Subcutaneous abdominal adipose tissue (tissue), 5 donors: ENCODE measurements around the gene BABAM1.

ENCODE experiments used
- H3K27ac ChIP-seq: one replicate; pipeline ENCODE4 v1.7.0; 2013; ENCODE audit warnings: low read depth, mild to moderate bottlenecking, inconsistent platforms, low read length, moderate library complexity
- H3K27me3 ChIP-seq, 5 donors: one replicate each; pipeline ENCODE4 v1.7.0; 2013; ENCODE audit warnings: low read length in 5 of 5, inconsistent platforms in 1 of 5; ENCODE audit not compliant: control insufficient read depth in 5 of 5, insufficient read depth in 4 of 5
- H3K36me3 ChIP-seq, 5 donors: one replicate each; pipeline ENCODE4 v1.7.0; 2013; ENCODE audit warnings: low read length in 5 of 5; ENCODE audit not compliant: control insufficient read depth in 5 of 5, insufficient read depth in 5 of 5
- H3K4me1 ChIP-seq, 5 donors: one replicate each; pipeline ENCODE4 v1.7.0; 2013; ENCODE audit warnings: low read length in 5 of 5, mild to moderate bottlenecking in 3 of 5, moderate library complexity in 1 of 5; ENCODE audit not compliant: control insufficient read depth in 5 of 5, insufficient read depth in 5 of 5
- H3K4me3 ChIP-seq, 5 donors: one replicate each; pipeline ENCODE4 v1.7.0; 2013; ENCODE audit warnings: low read length in 5 of 5, low read depth in 1 of 5
- H3K9ac ChIP-seq, 5 donors: one replicate each; pipeline ENCODE4 v1.7.0; 2013; ENCODE audit warnings: low read length in 5 of 5, mild to moderate bottlenecking in 4 of 5, moderate library complexity in 3 of 5
- H3K9me3 ChIP-seq, 5 donors: one replicate each; pipeline ENCODE4 v1.7.0; 2013; ENCODE audit warnings: low read length in 5 of 5; ENCODE audit not compliant: control insufficient read depth in 5 of 5
- donor health status: healthy.
- donor health status: healthy.
- donor health status: healthy.
- donor health status: healthy.
- donor health status: healthy.

Gene BABAM1

DNA sequence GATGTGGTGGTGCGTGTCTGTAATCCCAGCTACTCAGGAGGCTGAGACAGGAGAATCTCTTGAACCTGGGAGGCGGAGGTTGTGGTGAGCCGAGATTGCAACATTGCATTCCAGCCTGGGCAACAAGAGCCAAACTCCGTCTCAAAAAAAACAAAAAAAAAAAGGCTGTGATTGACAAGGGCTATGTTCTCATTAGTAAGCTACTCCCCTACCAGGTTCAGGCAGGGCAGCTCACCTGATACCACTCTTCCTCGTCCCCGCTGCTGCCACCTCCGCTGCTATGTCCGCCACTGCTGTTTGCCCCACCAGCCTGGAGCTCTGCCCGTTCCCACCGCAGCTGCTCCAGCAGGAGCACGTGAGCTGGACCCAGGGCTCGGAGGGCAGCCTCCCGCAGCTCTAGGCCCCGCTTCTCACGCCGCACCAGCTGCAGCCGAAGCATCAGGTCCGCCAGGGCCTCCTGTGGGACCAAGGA is 12.1 kb upstream of the BABAM1 start:
- Histone ChIP-seq H3K36me3 (peaks cover 0 to 47% (median 28%) of the 10 kb centered on the region in 5 donors), H3K27ac (no peak overlapping the region), H3K27me3 (no peaks in the 10 kb centered on the region), H3K4me3 (no peak overlapping the region), H3K9ac (no peak overlapping the region), H3K4me1 (peaks cover 0 to 4% (median 0%) of the 10 kb centered on the region in 5 donors), H3K9me3 (peaks cover 0 to 11% (median 7%) of the 10 kb centered on the region in 5 donors)

DNA sequence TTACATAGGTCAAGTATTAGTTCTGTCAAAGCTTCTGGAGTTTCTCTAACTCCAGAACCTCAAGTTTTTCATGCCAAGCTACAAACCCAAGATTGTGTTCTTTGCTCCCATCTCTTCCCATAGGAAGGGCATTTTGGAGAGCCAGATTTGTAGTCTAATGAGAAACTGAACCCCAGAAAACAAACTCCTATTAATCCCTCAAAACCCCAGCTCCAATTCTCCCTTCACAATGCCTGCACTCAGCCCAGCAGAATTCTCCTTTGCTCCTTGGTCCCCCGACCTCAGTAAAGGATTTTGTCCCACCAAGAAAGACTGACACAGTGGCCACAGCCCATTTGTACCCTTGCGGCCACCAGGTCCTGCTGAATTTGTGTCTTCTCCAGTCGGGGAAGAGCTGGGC is 11.1 kb upstream of the BABAM1 start:
- H3K9ac ChIP-seq = no peak overlapping the region
- peaks cover 0 to 47% (median 28%) of the 10 kb centered on the region in 5 donors for H3K36me3 ChIP-seq
- H3K9me3 ChIP-seq = peaks cover 0 to 11% (median 7%) of the 10 kb centered on the region in 5 donors
- peaks cover 0 to 7% (median 4%) of the 10 kb centered on the region in 5 donors for H3K4me1 ChIP-seq
- no peak overlapping the region for H3K4me3 ChIP-seq
- H3K27me3 ChIP-seq = no peaks in the 10 kb centered on the region
- no peak overlapping the region for H3K27ac ChIP-seq

GRCh38 chr19:17259118-17259780 is 8.0 kb upstream of the BABAM1 start:
- H3K4me1 ChIP-seq = peaks cover 0 to 18% (median 4%) of the 10 kb centered on the region in 5 donors
- H3K27me3 ChIP-seq = no peaks in the 10 kb centered on the region
- peak overlapping the region in 1 of 5 donors; percentile 16 for H3K4me3 ChIP-seq
- H3K9me3 ChIP-seq = peaks cover 0 to 11% (median 7%) of the 10 kb centered on the region in 5 donors
- no peak overlapping the region for H3K27ac ChIP-seq
- peaks cover 0 to 42% (median 21%) of the 10 kb centered on the region in 5 donors for H3K36me3 ChIP-seq
- no peak overlapping the region for H3K9ac ChIP-seq

DNA sequence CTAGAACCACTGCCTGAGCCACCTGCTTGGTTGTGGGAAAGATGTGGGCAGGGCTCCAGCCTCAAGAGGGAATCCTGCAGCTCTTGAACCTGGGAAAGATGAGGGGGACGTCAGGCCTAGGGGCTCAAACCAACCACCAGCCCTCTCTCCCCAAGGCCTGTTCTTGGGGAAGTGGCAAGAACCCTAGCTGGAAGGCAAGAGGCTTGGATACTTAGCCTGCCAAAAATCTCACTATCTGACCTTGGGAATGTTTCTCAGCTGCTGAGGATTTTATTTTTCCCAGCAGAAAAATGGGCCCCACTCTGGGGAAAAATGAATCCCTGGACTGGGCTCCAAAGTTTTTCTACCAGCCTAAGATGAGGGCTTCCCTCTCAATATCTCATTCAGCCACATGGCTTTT is 7.3 kb upstream of the BABAM1 start:
- Histone ChIP-seq H3K9me3 (peaks cover 0 to 11% (median 7%) of the 10 kb centered on the region in 5 donors), H3K27me3 (no peaks in the 10 kb centered on the region), H3K36me3 (peaks cover 0 to 38% (median 17%) of the 10 kb centered on the region in 5 donors), H3K27ac (no peak overlapping the region), H3K4me1 (peaks cover 0 to 25% (median 4%) of the 10 kb centered on the region in 5 donors), H3K9ac (no peak overlapping the region), H3K4me3 (peak overlapping the region in 1 of 5 donors; percentile 16)

GRCh38 chr19:17260842-17261325 is 6.4 kb upstream of the BABAM1 start:
- Histone ChIP-seq H3K4me1 (peaks cover 0 to 28% (median 0%) of the 10 kb centered on the region in 5 donors), H3K4me3 (no peak overlapping the region), H3K27me3 (no peaks in the 10 kb centered on the region), H3K36me3 (peaks cover 0 to 31% (median 13%) of the 10 kb centered on the region in 5 donors), H3K9ac (no peak overlapping the region), H3K27ac (no peak overlapping the region), H3K9me3 (peaks cover 0 to 11% (median 7%) of the 10 kb centered on the region in 5 donors)

DNA sequence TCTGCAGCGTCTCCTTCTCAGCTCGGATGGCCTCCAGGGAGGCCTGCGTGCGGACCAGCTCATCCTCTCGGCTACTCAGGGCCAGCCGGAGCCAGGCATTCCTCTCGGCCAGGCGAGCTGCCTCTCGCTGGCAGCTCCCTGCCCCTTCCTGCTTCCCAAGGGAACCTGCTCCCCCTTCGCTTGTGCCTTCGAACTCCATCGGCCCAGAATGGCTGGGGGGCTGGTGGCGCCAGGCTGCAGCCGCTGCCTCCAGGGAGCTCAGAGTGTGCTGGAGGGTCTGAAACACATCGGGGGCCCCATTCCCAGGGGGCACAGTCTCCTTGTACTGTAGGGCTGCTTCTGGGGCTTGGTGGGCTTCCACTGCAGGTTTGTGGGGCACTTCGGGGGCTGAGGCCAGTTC is 4.7 kb upstream of the BABAM1 start:
- H3K27ac ChIP-seq = no peak overlapping the region
- H3K9me3 ChIP-seq = peaks cover 0 to 11% (median 7%) of the 10 kb centered on the region in 5 donors
- H3K4me3 ChIP-seq = peak overlapping the region in 2 of 5 donors; percentile 27 to 52
- H3K36me3 ChIP-seq = peaks cover 0 to 21% (median 13%) of the 10 kb centered on the region in 5 donors
- peak overlapping the region in 2 of 5 donors; percentile 26 to 56 for H3K9ac ChIP-seq
- H3K27me3 ChIP-seq = no peaks in the 10 kb centered on the region
- peaks cover 0 to 33% (median 6%) of the 10 kb centered on the region in 5 donors for H3K4me1 ChIP-seq

GRCh38 chr19:17263712-17264640 is 3.3 kb upstream of the BABAM1 start:
- peaks cover 0 to 10% (median 7%) of the 10 kb centered on the region in 5 donors for H3K9me3 ChIP-seq
- H3K4me1 ChIP-seq = peaks cover 5 to 40% (median 14%) of the 10 kb centered on the region in 5 donors
- H3K36me3 ChIP-seq = peaks cover 0 to 12% (median 8%) of the 10 kb centered on the region in 5 donors
- no peaks in the 10 kb centered on the region for H3K27me3 ChIP-seq
- H3K9ac ChIP-seq = peak overlapping the region; percentile 3 to 89 (median 58)
- peak overlapping the region; percentile 81 for H3K27ac ChIP-seq
- H3K4me3 ChIP-seq = peak overlapping the region in 4 of 5 donors; percentile 51 to 81 (median 66)

DNA sequence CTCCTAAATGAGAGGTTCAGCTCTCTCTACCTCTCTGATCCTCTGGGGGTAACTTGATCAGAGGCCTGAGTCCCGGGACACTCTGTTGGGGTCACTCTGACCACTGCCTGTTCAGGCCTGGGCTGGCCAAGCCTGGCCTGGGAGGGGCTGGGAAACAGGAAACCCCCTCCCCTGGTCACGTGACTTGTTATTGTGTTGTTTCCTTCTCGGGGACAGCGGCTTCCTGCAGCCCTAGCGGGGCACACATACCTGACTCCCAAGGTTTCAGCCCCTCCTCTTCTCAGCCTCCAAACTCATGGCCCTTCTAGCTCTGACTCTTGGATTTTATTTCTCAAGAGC is 2.6 kb upstream of the BABAM1 start, which contains the start of gene USHBP1:
TSS of gene USHBP1 (minus strand) at position 105 of the 339 bp plus-strand sequence. CDS start 446 bp downstream, outside the sequence.
- Histone ChIP-seq H3K4me3 (peak within 1 kb of the TSS in 4 of 5 donors; percentile 51 to 81 (median 66)), H3K27ac (peak within 1 kb of the TSS; percentile 81), H3K9ac (peak within 1 kb of the TSS; percentile 3 to 89 (median 58))

GRCh38 chr19:17266026-17266425 is 1.2 kb upstream of the BABAM1 start:
- peaks cover 5 to 36% (median 14%) of the 10 kb centered on the region in 5 donors for H3K4me1 ChIP-seq
- no peak overlapping the region for H3K27ac ChIP-seq

More for the DNA sequence above, 2.6 kb upstream of the BABAM1 start, which contains the start of gene USHBP1:
- Histone ChIP-seq H3K9me3 (peaks cover 0 to 4% (median 2%) of the 10 kb centered on the region in 5 donors), H3K36me3 (peaks cover 0 to 11% (median 3%) of the 10 kb centered on the region in 5 donors), H3K4me1 (peaks cover 5 to 40% (median 14%) of the 10 kb centered on the region in 5 donors), H3K27me3 (no peaks in the 10 kb centered on the region)

More at GRCh38 chr19:17266026-17266425, 1.2 kb upstream of the BABAM1 start:
- Histone ChIP-seq H3K4me3 (no peak overlapping the region), H3K9me3 (no peaks in the 10 kb centered on the region), H3K36me3 (peaks cover 0 to 17% (median 4%) of the 10 kb centered on the region in 5 donors), H3K27me3 (no peaks in the 10 kb centered on the region), H3K9ac (no peak overlapping the region)
